BJ (cell line): ENCODE data around the gene EHD4. TPM values are rescaled to one million over a fixed set of nuclear protein-coding genes. Genes with fewer than 3 reads are reported as not detected.

Source experiments
- CTCF ChIA-PET: fragments of 350-600 bp; formaldehyde crosslinking; extraction: SDS; loops from one replicate; lab custom pipeline; 2021; ENCODE audit warnings: antibody characterized with exemption, inconsistent platforms; lab: Yijun Ruan, JAX
- POLR2A ChIA-PET: fragments of 300-600 bp; sonication (Branson Sonifier 250); formaldehyde crosslinking; extraction: SDS; loops from one replicate; lab custom pipeline; 2021; ENCODE audit warnings: antibody characterized with exemption; lab: Charles Lee
- DNase-seq: peaks from one replicate; pipeline ENCODE4 v3.0.0-alpha.2; 2011; ENCODE audit warnings: low read depth
- H3K27me3 ChIP-seq: 2 replicates; pipeline ENCODE4 v1.6.0; 2011; ENCODE audit warnings: low read length; ENCODE audit not compliant: control insufficient read depth, insufficient read depth
- H3K36me3 ChIP-seq: 2 replicates; pipeline ENCODE4 v1.5.1; 2011; ENCODE audit warnings: low read length; ENCODE audit not compliant: control insufficient read depth, insufficient read depth
- H3K4me3 ChIP-seq: 2 replicates; pipeline ENCODE4 v1.5.1; 2011; ENCODE audit warnings: low read depth, mild to moderate bottlenecking, control low read depth, low read length
- CTCF ChIP-seq: IDR thresholded peaks from 2 replicates; pipeline ENCODE4 v1.5.1; 2011; ENCODE audit warnings: low read depth, mild to moderate bottlenecking, control low read depth, inconsistent platforms, low read length, moderate library complexity; ENCODE audit not compliant: insufficient read depth
- polyA plus RNA-seq: library from polyadenylated mRNA; depleted of rRNA; stranded (reverse); fragments of >200 nt; gene quantifications from 2 replicates; pipeline ENCODE4 v1.2.3, GENCODE V29; 2011

EHD4 gene
- polyA plus RNA-seq, 1 experiment, result 17.0 TPM

GRCh38 chr15:41983621-41984571 lies 11.5 kb upstream of the EHD4 start:
- DNase-seq, result no peak
- Histone ChIP-seq H3K36me3 (no peaks in the 10 kb centered on the region), H3K27me3 (peaks cover 3% of the 10 kb centered on the region; the same call in 1 of the 2 replicates), H3K4me3 (no peak overlapping the region)
- POLR2A ChIA-PET, result no interaction called here
- TF ChIP-seq CTCF, result no peak
- CTCF ChIA-PET, result interaction anchor here (0.8 to 2.5 kb wide), 4 partner anchors 11 to 151 kb away, joined by 4 to 12 read pairs (median 6); partner anchors contain the start of gene EHD4

- ChIA-PET CTCF (interaction anchor here (0.8 to 1.2 kb wide), 2 partner anchors 11 to 152 kb away, joined by 4 to 7 read pairs; partner anchors contain the start of gene EHD4), POLR2A (no interaction called here)
- no peak for TF ChIP-seq CTCF
- DNase-seq, result no peak
- H3K27me3 ChIP-seq, result peaks cover 3% of the 10 kb centered on the region; the same call in 1 of the 2 replicates
- H3K36me3 ChIP-seq, result no peaks in the 10 kb centered on the region
- no peak overlapping the region for H3K4me3 ChIP-seq
Measured at GRCh38 chr15:41983221-41983620, 10.9 kb upstream of the EHD4 start.

GRCh38 chr15:41982133-41982930 lies 10.0 kb upstream of the EHD4 start:
- TF ChIP-seq CTCF, result no peak
- H3K36me3 ChIP-seq, result no peaks in the 10 kb centered on the region
- DNase-seq, result no peak
- ChIA-PET POLR2A (no interaction called here), CTCF (interaction anchor here (0.7 to 1.2 kb wide), 4 partner anchors 7 to 156 kb away, joined by 3 to 7 read pairs (median 3); partner anchors contain the start of gene EHD4)
- H3K27me3 ChIP-seq, result 0 out of 2 replicates have a peak, but pooled peaks cover 1% of the 10 kb centered on the region
- no peak overlapping the region for H3K4me3 ChIP-seq

GRCh38 chr15:41981371-41982132 lies 9.2 kb upstream of the EHD4 start:
- ChIA-PET POLR2A (no interaction called here), CTCF (interaction anchor here (1.1 kb wide), 1 partner anchor 8 kb away, joined by 3 read pairs; no protein-coding TSS in a partner anchor)
- Histone ChIP-seq H3K4me3 (no peak overlapping the region), H3K27me3 (no peaks in the 10 kb centered on the region), H3K36me3 (no peaks in the 10 kb centered on the region)
- no peak for DNase-seq
- TF ChIP-seq CTCF, result no peak
